Ascending aorta (tissue), 2 donors: ENCODE measurements around the gene NUP214. TPM values are rescaled to one million over a fixed set of nuclear protein-coding genes. Genes with fewer than 3 reads are reported as not detected.

ENCODE experiments used
- DNase-seq, 2 donors: peaks; one replicate each; pipeline ENCODE4 v3.0.0-alpha.2; 2019; ENCODE audit warnings: low spot score in 2 of 2
- H3K27ac ChIP-seq, 2 donors: fragments of 200-600 bp; sonication (generic); one replicate each; pipeline ENCODE4 v1.5.1; 2016 to 2017; ENCODE audit warnings: mild to moderate bottlenecking in 1 of 2
- H3K27me3 ChIP-seq: fragments of 200-600 bp; sonication (generic); one replicate; pipeline ENCODE4 v1.5.1; 2017
- H3K36me3 ChIP-seq, 2 donors: fragments of 200-600 bp; sonication (generic); one replicate each; pipeline ENCODE4 v1.5.1; 2016
- H3K4me1 ChIP-seq, 2 donors: fragments of 200-600 bp; sonication (generic); one replicate each; pipeline ENCODE4 v1.5.1; 2016 to 2017; ENCODE audit warnings: mild to moderate bottlenecking in 1 of 2
- H3K4me3 ChIP-seq, 2 donors: fragments of 200-600 bp; sonication (generic); one replicate each; pipeline ENCODE4 v1.5.1; 2016 to 2017; ENCODE audit warnings: mild to moderate bottlenecking in 1 of 2
- H3K9me3 ChIP-seq, 2 donors: fragments of 200-600 bp; sonication (generic); one replicate each; pipeline ENCODE4 v1.5.1; 2016
- CTCF ChIP-seq, 3 experiments: fragments of 200-600 bp in 2 of 3; fragments of 450-650 bp in 1 of 3; sonication (generic) in 2 of 3; IDR thresholded peaks; one replicate each; pipeline ENCODE4 v1.5.1; 2016 to 2019; ENCODE audit warnings: antibody characterized with exemption in 3 of 3, mild to moderate bottlenecking in 1 of 3, moderate library complexity in 1 of 3
- intact Hi-C: fragments of 100-400 bp; cut with DNase I; formaldehyde crosslinking; loops from one replicate; pipeline ENCODE4 v1.15.1; 2023
- total RNA-seq: library from RNA; depleted of rRNA; stranded (reverse); fragments of >200 nt; gene quantifications from one replicate; pipeline ENCODE4 v1.1.0, GENCODE V29; 2016

The NUP214 gene
- total RNA-seq, 1 donor from 2014 or later: 234 TPM

GRCh38 chr9:131246618-131247017, 121.2 kb downstream of the NUP214 start:
- no peak for TF ChIP-seq CTCF (IDR thresholded peaks at IDR 0.05)
- no peaks in the 10 kb centered on the region for H3K4me1 ChIP-seq
- H3K36me3 ChIP-seq: no peaks in the 10 kb centered on the region
- H3K4me3 ChIP-seq: no peak overlapping the region
- no peak for DNase-seq
- no peaks in the 10 kb centered on the region for H3K27me3 ChIP-seq
- no peak overlapping the region for H3K27ac ChIP-seq
- no peaks in the 10 kb centered on the region for H3K9me3 ChIP-seq
- intact Hi-C loops: no loop called here

GRCh38 chr9:131252120-131252519, 126.7 kb downstream of the NUP214 start:
- Histone ChIP-seq H3K36me3 (no peaks in the 10 kb centered on the region), H3K27ac (peak overlapping the region in 1 of 2 donors; percentile 41), H3K4me3 (peak overlapping the region in 1 of 2 donors; percentile 17), H3K27me3 (no peaks in the 10 kb centered on the region), H3K9me3 (no peaks in the 10 kb centered on the region), H3K4me1 (no peaks in the 10 kb centered on the region)
- TF ChIP-seq CTCF (IDR thresholded peaks at IDR 0.05): no peak
- intact Hi-C loops: no loop called here
- no peak for DNase-seq

GRCh38 chr9:131253891-131254491, 128.6 kb downstream of the NUP214 start:
- no peaks in the 10 kb centered on the region for H3K36me3 ChIP-seq
- no peaks in the 10 kb centered on the region for H3K9me3 ChIP-seq
- H3K4me1 ChIP-seq: no peaks in the 10 kb centered on the region
- peak overlapping the region in 1 of 2 donors; percentile 16 for H3K27ac ChIP-seq
- no peak for DNase-seq
- no peak overlapping the region for H3K4me3 ChIP-seq
- no peak for TF ChIP-seq CTCF (IDR thresholded peaks at IDR 0.05)
- H3K27me3 ChIP-seq: no peaks in the 10 kb centered on the region
- intact Hi-C loops: no loop called here

- Histone ChIP-seq H3K27ac (peak overlapping the region in 1 of 2 donors; percentile 26), H3K4me1 (no peaks in the 10 kb centered on the region), H3K27me3 (no peaks in the 10 kb centered on the region), H3K36me3 (no peaks in the 10 kb centered on the region), H3K4me3 (no peak overlapping the region), H3K9me3 (no peaks in the 10 kb centered on the region)
- DNase-seq: no peak
- TF ChIP-seq CTCF (IDR thresholded peaks at IDR 0.05): no peak
- intact Hi-C loops: no loop called here
Observed at GRCh38 chr9:131254626-131255025, 129.2 kb downstream of the NUP214 start.

- Histone ChIP-seq H3K27me3 (no peaks in the 10 kb centered on the region), H3K4me1 (no peaks in the 10 kb centered on the region), H3K27ac (peak overlapping the region; percentile 45 to 53), H3K4me3 (no peak overlapping the region), H3K36me3 (peaks cover 0 to 3% of the 10 kb centered on the region in 2 donors), H3K9me3 (no peaks in the 10 kb centered on the region)
- DNase-seq: no peak
- no peak for TF ChIP-seq CTCF (IDR thresholded peaks at IDR 0.05)
- intact Hi-C loops: no loop called here
Observed at GRCh38 chr9:131255676-131256197, 130.4 kb downstream of the NUP214 start.
